PC-3 (cell line): ENCODE results near the gene TNRC6B. TPM values are rescaled to one million over a fixed set of nuclear protein-coding genes. Genes with fewer than 3 reads are reported as not detected.

ENCODE experiments used
- ATAC-seq: fragments of 200-7000 bp; cut with Tn5 transposase; 2 replicates; pipeline ENCODE4 v1.9.1; 2020; ENCODE audit warnings: mild to moderate bottlenecking, moderate library complexity
- BruUV-seq: library from RNA; stranded (reverse); fragments of 400-500 nt; replicated peaks from 2 replicates; lab custom pipeline; 2021; lab: Mats Ljungman, UMichigan
- CTCF ChIA-PET: fragments of 300-600 bp; sonication (Branson Sonifier 250); formaldehyde crosslinking; loops from one replicate; lab custom pipeline; 2022; ENCODE audit warnings: antibody characterized with exemption; lab: Charles Lee
- POLR2A ChIA-PET: fragments of 300-600 bp; sonication (Branson Sonifier 250); formaldehyde crosslinking; loops from one replicate; lab custom pipeline; 2022; ENCODE audit warnings: antibody characterized with exemption; ENCODE audit not compliant: unreplicated experiment; lab: Charles Lee
- DNase-seq: peaks from one replicate; pipeline ENCODE4 v3.0.0-alpha.2; 2015
- H2AFZ ChIP-seq: fragments of 300-600 bp; sonication (generic); 2 replicates; pipeline ENCODE4 v1.6.0; 2016; ENCODE audit warnings: antibody characterized with exemption, low read length
- H3F3A ChIP-seq: fragments of 300-600 bp; sonication (generic); one replicate; pipeline ENCODE4 v1.6.0; 2017; ENCODE audit warnings: antibody characterized with exemption, low read length, control low read depth, mild to moderate bottlenecking; ENCODE audit not compliant: unreplicated experiment
- H3K27ac ChIP-seq: fragments of 300-600 bp; sonication (generic); 2 replicates; pipeline ENCODE4 v1.5.1; 2016; ENCODE audit warnings: mild to moderate bottlenecking, low read length
- H3K27me3 ChIP-seq: fragments of 300-600 bp; sonication (generic); 2 replicates; pipeline ENCODE4 v1.6.1; 2016; ENCODE audit warnings: low read length, mixed read lengths
- H3K36me3 ChIP-seq: fragments of 300-600 bp; sonication (generic); 2 replicates; pipeline ENCODE4 v1.6.1; 2016; ENCODE audit warnings: low read depth, mixed run types, low read length, mixed read lengths
- H3K4me1 ChIP-seq: fragments of 300-600 bp; sonication (generic); 2 replicates; pipeline ENCODE4 v1.5.1; 2016; ENCODE audit warnings: low read length; ENCODE audit not compliant: insufficient read depth
- H3K4me2 ChIP-seq: fragments of 300-600 bp; sonication (generic); 2 replicates; pipeline ENCODE4 v1.6.0; 2016; ENCODE audit warnings: low read length
- H3K4me3 ChIP-seq: fragments of 300-600 bp; sonication (generic); 2 replicates; pipeline ENCODE4 v1.5.1; 2016; ENCODE audit warnings: mild to moderate bottlenecking, low read length, mixed read lengths
- H3K79me2 ChIP-seq: fragments of 300-600 bp; sonication (generic); 2 replicates; pipeline ENCODE4 v1.6.1; 2017; ENCODE audit warnings: low read length, mixed read lengths
- H3K9ac ChIP-seq: fragments of 300-600 bp; sonication (generic); 2 replicates; pipeline ENCODE4 v1.6.0; 2016; ENCODE audit warnings: mild to moderate bottlenecking, low read length
- H3K9me2 ChIP-seq: fragments of 300-600 bp; sonication (generic); replicated peaks from 2 replicates; pipeline ENCODE4 v1.6.1; 2016; ENCODE audit warnings: mixed run types, low read length, mixed read lengths
- H3K9me3 ChIP-seq: fragments of 300-600 bp; sonication (generic); 2 replicates; pipeline ENCODE4 v1.6.1; 2016; ENCODE audit warnings: low read length, mixed read lengths
- H4K20me1 ChIP-seq: fragments of 300-600 bp; sonication (generic); 2 replicates; pipeline ENCODE4 v1.6.1; 2016; ENCODE audit warnings: low read length, mixed read lengths
- CTCF ChIP-seq: fragments of 300-600 bp; sonication (generic); conservative IDR thresholded peaks from 2 replicates; pipeline ENCODE4 v1.5.1; 2017; ENCODE audit warnings: antibody characterized with exemption, low read depth, mild to moderate bottlenecking, low read length
- EZH2 ChIP-seq: fragments of 300-600 bp; sonication (generic); IDR thresholded peaks from one replicate; pipeline ENCODE4 v1.6.1; 2017; ENCODE audit warnings: antibody characterized with exemption, mild to moderate bottlenecking, low read length; ENCODE audit not compliant: unreplicated experiment
- EZH2phosphoT487 ChIP-seq: fragments of 300-600 bp; sonication (generic); IDR thresholded peaks from 2 replicates; pipeline ENCODE4 v1.6.1; 2018; ENCODE audit warnings: mild to moderate bottlenecking, antibody characterized with exemption, low read length, borderline replicate concordance
- intact Hi-C: fragments of 100-400 bp; cut with micrococcal nuclease; formaldehyde crosslinking; loops from 2 replicates; pipeline ENCODE4 v1.9.0; 2023
- total RNA-seq: library from RNA; depleted of rRNA; stranded (reverse); fragments of >200 nt; gene quantifications from 2 replicates; pipeline ENCODE4 v1.2.3, GENCODE V29; 2014

Gene TNRC6B
- total RNA-seq, 1 experiment from 2014 or later, result 21.3 TPM

GRCh38 chr22:40320687-40321086 is 143.0 kb downstream of the TNRC6B start:
- TF ChIP-seq CTCF, result no peak
- TF ChIP-seq EZH2phosphoT487, result no peak
- TF ChIP-seq EZH2, result no peak
- BruUV-seq, result no TSS peak
- Histone ChIP-seq H2AFZ (no peak overlapping the region), H3K79me2 (no peaks in the 10 kb centered on the region), H3K9me2 (no peaks in the 10 kb centered on the region), H4K20me1 (no peaks in the 10 kb centered on the region), H3K9me3 (no peaks in the 10 kb centered on the region), H3K9ac (no peak overlapping the region), H3K4me1 (no peaks in the 10 kb centered on the region), H3K36me3 (peaks cover 7% of the 10 kb centered on the region), H3K27ac (no peak overlapping the region), H3K4me2 (no peak overlapping the region), H3K4me3 (no peak overlapping the region), H3K27me3 (no peaks in the 10 kb centered on the region), H3F3A (no peaks in the 10 kb centered on the region)
- intact Hi-C loops, result no loop called here
- ChIA-PET CTCF (no interaction called here), POLR2A (no interaction called here)
- ATAC-seq (no peak), DNase-seq (no peak)

GRCh38 chr22:40322021-40322420 is 144.3 kb downstream of the TNRC6B start:
- Histone ChIP-seq H3K4me2 (no peak overlapping the region), H3F3A (no peaks in the 10 kb centered on the region), H3K9ac (no peak overlapping the region), H3K79me2 (no peaks in the 10 kb centered on the region), H4K20me1 (no peaks in the 10 kb centered on the region), H3K4me3 (no peak overlapping the region), H3K9me2 (no peaks in the 10 kb centered on the region), H3K36me3 (peaks cover 5% of the 10 kb centered on the region), H3K27ac (no peak overlapping the region), H3K9me3 (no peaks in the 10 kb centered on the region), H3K4me1 (no peaks in the 10 kb centered on the region), H3K27me3 (no peaks in the 10 kb centered on the region), H2AFZ (no peak overlapping the region)
- intact Hi-C loops, result no loop called here
- ChIA-PET CTCF (no interaction called here), POLR2A (no interaction called here)
- DNase-seq (no peak), ATAC-seq (no peak)
- BruUV-seq, result no TSS peak
- no peak for TF ChIP-seq EZH2phosphoT487
- TF ChIP-seq EZH2, result no peak
- no peak for TF ChIP-seq CTCF

GRCh38 chr22:40322818-40323447 is 145.2 kb downstream of the TNRC6B start:
- intact Hi-C loops, result no loop called here
- peaks cover 5% of the 10 kb centered on the region for H3K36me3 ChIP-seq

More at GRCh38 chr22:40322818-40323447, 145.2 kb downstream of the TNRC6B start:
- no peak for ATAC-seq
- no peak overlapping the region for H3K4me2 ChIP-seq
- ChIA-PET POLR2A (no interaction called here), CTCF (no interaction called here)
- H3K9me3 ChIP-seq, result no peaks in the 10 kb centered on the region
- no peak overlapping the region for H3K4me3 ChIP-seq
- H3K4me1 ChIP-seq, result no peaks in the 10 kb centered on the region; the same call in 1 of the 2 replicates
- H4K20me1 ChIP-seq, result no peaks in the 10 kb centered on the region
- no TSS peak for BruUV-seq
- no peaks in the 10 kb centered on the region for H3K79me2 ChIP-seq
- no peaks in the 10 kb centered on the region for H3K9me2 ChIP-seq
- no peaks in the 10 kb centered on the region for H3F3A ChIP-seq
- no peak for TF ChIP-seq EZH2phosphoT487
- no peak for TF ChIP-seq CTCF
- no peak for TF ChIP-seq EZH2
- DNase-seq, result no peak
- H3K27ac ChIP-seq, result no peak overlapping the region
- no peaks in the 10 kb centered on the region for H3K27me3 ChIP-seq
- H3K9ac ChIP-seq, result no peak overlapping the region
- no peak overlapping the region for H2AFZ ChIP-seq
